ENCODE data around the gene UBE2G1. TPM values are rescaled to one million over a fixed set of nuclear protein-coding genes. Genes with fewer than 3 reads are reported as not detected.

UBE2G1 gene
- total and polyA plus RNA-seq, 9 of the 15 experiments (the other 6 are each of a cell fraction or from before 2014, with no cell fraction given), result 10.1 to 65.9 (median 29.7) TPM

- TF ChIP-seq RBM34 (IDR thresholded peaks at IDR 0.05; ENCODE audit: borderline replicate concordance, insufficient read depth, low read length) (no peak), ZNF280B (CRISPR knock-in tag; IDR thresholded peaks at IDR 0.05) (no peak), MAZ (CRISPR knock-in tag; conservative IDR thresholded peaks at IDR 0.05 in 1 of 2, IDR thresholded peaks at IDR 0.05 in 1 of 2) (peak in 1 of 2 experiments; percentile 54; a peak in 2 of 4 replicates), GMEB1 (CRISPR knock-in tag; IDR thresholded peaks at IDR 0.05) (no peak), ZNF589 (CRISPR knock-in tag; IDR thresholded peaks at IDR 0.05; ENCODE audit: low read depth) (no peak), RCOR1 (IDR thresholded peaks at IDR 0.05; ENCODE audit: borderline replicate concordance in 1 of 2, low read depth in 2 of 2, low read length in 2 of 2) (no peak), KDM1A (IDR thresholded peaks at IDR 0.05) (no peak), TAF9B (IDR thresholded peaks at IDR 0.05; ENCODE audit: partially characterized antibody) (peak; percentile 55), MTA2 (IDR thresholded peaks at IDR 0.05; ENCODE audit: low read depth) (no peak), TFE3 (CRISPR knock-in tag; IDR thresholded peaks at IDR 0.05) (no peak), GTF3C2 (IDR thresholded peaks at IDR 0.05; ENCODE audit: borderline replicate concordance, extremely low read depth, insufficient read length) (no peak), NR0B1 (IDR thresholded peaks at IDR 0.05; ENCODE audit: partially characterized antibody) (no peak), EP400 (IDR thresholded peaks at IDR 0.05) (peak; percentile 65; the same call in 1 of the 2 replicates), RUNX1 (IDR thresholded peaks at IDR 0.05; ENCODE audit: low read depth) (no peak), CBX3 (IDR thresholded peaks at IDR 0.05; ENCODE audit: borderline replicate concordance in 1 of 2, low read length in 2 of 2) (no peak), ARNT (IDR thresholded peaks at IDR 0.05) (no peak), ZNF695 (CRISPR knock-in tag; IDR thresholded peaks at IDR 0.05) (no peak)
These were observed 102.9 kb downstream of the UBE2G1 start, which contains the start of gene ANKFY1 (continued) for GRCh38 chr17:4263282-4264215.

All from K562 (cell line).